GM12878 (cell line): ENCODE measurements around the gene FKBP7. TPM values are rescaled to one million over a fixed set of nuclear protein-coding genes. Genes with fewer than 3 reads are reported as not detected.

Experiments used
- ASH2L ChIP-seq: fragments of 300-600, 200-600 bp; sonication (generic); IDR thresholded peaks from 2 replicates; pipeline ENCODE4 v1.6.1; 2017; ENCODE audit warnings: low read depth, mild to moderate bottlenecking, borderline replicate concordance
- ATF7 ChIP-seq: fragments of 450-650 bp; IDR thresholded peaks from 2 replicates; pipeline ENCODE4 v1.6.1; 2016; ENCODE audit warnings: low read depth, mild to moderate bottlenecking
- BRCA1 ChIP-seq: IDR thresholded peaks from 2 replicates; pipeline ENCODE4 v1.6.1; 2011; ENCODE audit warnings: low read depth, low read length, improper control_type of control experiment
- CEBPB ChIP-seq, 2 experiments: fragments of 150-350 bp in 1 of 2; IDR thresholded peaks; 2 replicates each; pipeline ENCODE4 v1.6.1; 2012 to 2014; ENCODE audit warnings: low read depth in 2 of 2, low read length in 2 of 2, borderline replicate concordance in 1 of 2, inconsistent platforms in 1 of 2
- E2F4 ChIP-seq: IDR thresholded peaks from 2 replicates; pipeline ENCODE4 v1.6.1; 2012; ENCODE audit warnings: low read depth, low read length, improper control_type of control experiment
- E2F8 ChIP-seq: fragments of 450-650 bp; IDR thresholded peaks from 2 replicates; pipeline ENCODE4 v1.6.1; 2018; ENCODE audit warnings: mild to moderate bottlenecking, low read depth, moderate library complexity; ENCODE audit not compliant: partially characterized antibody
- EED ChIP-seq: sonication (generic); IDR thresholded peaks from 2 replicates; pipeline ENCODE4 v1.6.1; 2016; ENCODE audit warnings: antibody characterized with exemption, low read depth
- JUNB ChIP-seq: IDR thresholded peaks from 2 replicates; pipeline ENCODE4 v1.6.1; 2016; ENCODE audit warnings: antibody characterized with exemption, mild to moderate bottlenecking
- MAX ChIP-seq: IDR thresholded peaks from 2 replicates; pipeline ENCODE4 v1.6.1; 2012; ENCODE audit warnings: low read depth, low read length, improper control_type of control experiment
- MTA2 ChIP-seq: fragments of 450-650 bp; IDR thresholded peaks from 2 replicates; pipeline ENCODE4 v1.6.1; 2016; ENCODE audit warnings: low read depth, mild to moderate bottlenecking, moderate library complexity
- MXI1 ChIP-seq: fragments of 150-350 bp; IDR thresholded peaks from 2 replicates; pipeline ENCODE4 v1.6.1; 2011; ENCODE audit warnings: low read depth, mild to moderate bottlenecking, inconsistent platforms, low read length, improper control_type of control experiment
- NR2F1 ChIP-seq: fragments of 450-650 bp; conservative IDR thresholded peaks from 2 replicates; pipeline ENCODE4 v1.6.1; 2017; ENCODE audit warnings: mild to moderate bottlenecking
- RCOR1 ChIP-seq: conservative IDR thresholded peaks from 2 replicates; pipeline ENCODE4 v1.6.1; 2012; ENCODE audit warnings: low read depth, low read length, improper control_type of control experiment
- SIX5 ChIP-seq: IDR thresholded peaks from 2 replicates; pipeline ENCODE4 v1.6.1; 2011; ENCODE audit warnings: mild to moderate bottlenecking, low read depth, low read length, moderate library complexity; ENCODE audit not compliant: severe bottlenecking
- STAT3 ChIP-seq: IDR thresholded peaks from 2 replicates; pipeline ENCODE4 v1.6.1; 2011; ENCODE audit warnings: low read depth, low read length, improper control_type of control experiment
- TCF12 ChIP-seq: IDR thresholded peaks from 2 replicates; pipeline ENCODE4 v1.6.1; 2011; ENCODE audit warnings: low read depth, mild to moderate bottlenecking, low read length
- TCF3 ChIP-seq: IDR thresholded peaks from 2 replicates; pipeline ENCODE4 v1.6.1; 2012; ENCODE audit warnings: low read depth, mild to moderate bottlenecking, low read length, borderline replicate concordance; ENCODE audit not compliant: insufficient read depth
- TCF7 ChIP-seq: IDR thresholded peaks from 2 replicates; pipeline ENCODE4 v1.6.1; 2014; ENCODE audit warnings: antibody characterized with exemption, borderline replicate concordance
- ZNF207 ChIP-seq: fragments of 450-650 bp; IDR thresholded peaks from 2 replicates; pipeline ENCODE4 v1.6.1; 2014; ENCODE audit warnings: antibody characterized with exemption, mild to moderate bottlenecking, borderline replicate concordance
- ZNF217 ChIP-seq: fragments of 450-650 bp; IDR thresholded peaks from 2 replicates; pipeline ENCODE4 v1.6.1; 2017; ENCODE audit warnings: antibody characterized with exemption, mild to moderate bottlenecking
- ZNF274 ChIP-seq: IDR thresholded peaks from one replicate; pipeline ENCODE4 v1.8.0; 2011; ENCODE audit not compliant: insufficient read length, insufficient read depth
- ZNF384 ChIP-seq: IDR thresholded peaks from 2 replicates; pipeline ENCODE4 v1.6.1; 2012; ENCODE audit warnings: low read depth, mild to moderate bottlenecking, low read length, improper control_type of control experiment, borderline replicate concordance
- ZNF687 ChIP-seq: fragments of 450-650 bp; IDR thresholded peaks from 2 replicates; pipeline ENCODE4 v1.6.1; 2017; ENCODE audit warnings: mild to moderate bottlenecking, moderate library complexity
- polyA plus RNA-seq, 11 experiments: library from polyadenylated mRNA; depleted of rRNA in 4 of 11; unstranded in 6 of 11; stranded (reverse) in 5 of 11; fragments of >200 nt; fragmentation: Nextera tagmentation in 4 of 11; fragmentation: Illumina TruSeq in 1 of 11; extraction: Ambion mirVana in 4 of 11; extraction: Trizol in 1 of 11; gene quantifications; 1 replicate in 1 of 11; 2 replicates in 10 of 11; pipeline versions ENCODE4 v1.2.1 to v1.2.3, GENCODE V29; 2011 to 2016; ENCODE audit warnings: inconsistent platforms in 2 of 11, missing spikeins in 2 of 11, low read depth in 1 of 11
- total RNA-seq, 4 experiments: library from RNA; depleted of rRNA in 3 of 4; stranded (reverse); fragments of >200 nt in 3 of 4; fragmentation: Illumina TruSeq in 1 of 4; extraction: Trizol in 1 of 4; gene quantifications; 2 replicates each; pipeline versions ENCODE4 v1.2.1 to v1.2.3, GENCODE V29; 2013 to 2021

The FKBP7 gene
- total and polyA plus RNA-seq, 10 of the 15 experiments (the other 5 are each of a cell fraction or from before 2014, with no cell fraction given): 5.6 to 16.7 (median 12.5) TPM

- TF ChIP-seq E2F8 (no peak), MAX (peak; percentile 88; the same call in 1 of the 2 replicates), NR2F1 (no peak), ZNF274 (no peak), MTA2 (no peak; the same call in 1 of the 2 replicates), TCF12 (no peak), MXI1 (peak; percentile 91), EED (peak; percentile 70), TCF7 (no peak; the same call in 1 of the 2 replicates), ZNF207 (no peak), ZNF687 (peak; percentile 80; the same call in 1 of the 2 replicates), E2F4 (no peak), ATF7 (no peak), ZNF217 (no peak), BRCA1 (no peak), ZNF384 (peak; percentile 26; the same call in 1 of the 2 replicates), RCOR1 (peak; percentile 87; the same call in 1 of the 2 replicates), ASH2L (peak; percentile 99), SIX5 (no peak), STAT3 (no peak), JUNB (no peak), TCF3 (no peak), CEBPB (IDR thresholded peaks at IDR 0.05; ENCODE audit: borderline replicate concordance in 1 of 2, low read depth in 2 of 2, low read length in 2 of 2) (no peak)
These were observed at the start of gene FKBP7 (continued) for GRCh38 chr2:178478439-178479274.
